ENCODE measurements around the gene SLC30A5.

SLC30A5 gene

GRCh38 chr5:69167929-69168328, 74.1 kb downstream of the SLC30A5 start:
- FAIRE-seq: no peak

- FAIRE-seq: no peak
These were observed 76.7 kb downstream of the SLC30A5 start for GRCh38 chr5:69170495-69170894.

- no peak for FAIRE-seq
These were observed 77.2 kb downstream of the SLC30A5 start for GRCh38 chr5:69170969-69171368.

Data from colon (tissue), 2 donors.